PC-9 (cell line): ENCODE measurements around the gene TMBIM4.

Source experiments
- EZH2 ChIP-seq: fragments of 200-600 bp; sonication (generic); IDR thresholded peaks from 2 replicates; pipeline ENCODE4 v1.8.0; 2017; ENCODE audit warnings: antibody characterized with exemption, low read depth
- TF ChIP-seq, protein P1 (sequence below): fragments of 200-600 bp; sonication (generic); conservative IDR thresholded peaks from 2 replicates; pipeline ENCODE4 v1.6.1; 2017; ENCODE audit warnings: mixed run types, antibody characterized with exemption, mild to moderate bottlenecking, moderate library complexity

DNA sequence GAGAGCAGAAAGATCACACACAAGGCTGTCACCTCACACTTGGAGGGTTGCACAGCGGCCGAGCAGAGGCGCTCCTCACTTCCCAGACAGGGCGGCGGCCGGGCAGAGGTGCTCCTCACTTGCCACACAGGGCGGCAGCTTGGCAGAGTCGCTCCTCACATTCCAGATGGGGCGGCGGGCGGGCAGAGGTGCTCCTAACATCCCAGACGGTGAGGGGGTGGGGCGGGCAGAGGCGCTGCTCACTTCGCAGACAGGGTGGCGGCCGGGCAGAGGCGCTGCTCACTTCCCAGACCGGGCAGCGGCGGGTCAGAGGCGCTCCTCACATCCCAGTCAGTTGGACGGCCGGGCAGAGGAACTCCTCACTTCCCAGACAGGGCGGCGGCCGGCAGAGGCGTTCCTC, 9.1 kb downstream of the TMBIM4 start:
- TF ChIP-seq, protein P1, sequence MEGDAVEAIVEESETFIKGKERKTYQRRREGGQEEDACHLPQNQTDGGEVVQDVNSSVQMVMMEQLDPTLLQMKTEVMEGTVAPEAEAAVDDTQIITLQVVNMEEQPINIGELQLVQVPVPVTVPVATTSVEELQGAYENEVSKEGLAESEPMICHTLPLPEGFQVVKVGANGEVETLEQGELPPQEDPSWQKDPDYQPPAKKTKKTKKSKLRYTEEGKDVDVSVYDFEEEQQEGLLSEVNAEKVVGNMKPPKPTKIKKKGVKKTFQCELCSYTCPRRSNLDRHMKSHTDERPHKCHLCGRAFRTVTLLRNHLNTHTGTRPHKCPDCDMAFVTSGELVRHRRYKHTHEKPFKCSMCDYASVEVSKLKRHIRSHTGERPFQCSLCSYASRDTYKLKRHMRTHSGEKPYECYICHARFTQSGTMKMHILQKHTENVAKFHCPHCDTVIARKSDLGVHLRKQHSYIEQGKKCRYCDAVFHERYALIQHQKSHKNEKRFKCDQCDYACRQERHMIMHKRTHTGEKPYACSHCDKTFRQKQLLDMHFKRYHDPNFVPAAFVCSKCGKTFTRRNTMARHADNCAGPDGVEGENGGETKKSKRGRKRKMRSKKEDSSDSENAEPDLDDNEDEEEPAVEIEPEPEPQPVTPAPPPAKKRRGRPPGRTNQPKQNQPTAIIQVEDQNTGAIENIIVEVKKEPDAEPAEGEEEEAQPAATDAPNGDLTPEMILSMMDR: no peak
- TF ChIP-seq EZH2: no peak
